A549 (cell line): Measurements from ENCODE around the gene ASCL2. TPM values are rescaled to one million over a fixed set of nuclear protein-coding genes. Genes with fewer than 3 reads are reported as not detected.

Source experiments
- ATAC-seq, 2 experiments: fragments of 200-7000 bp in 1 of 2; fragments of >200 bp in 1 of 2; cut with Nextera tagmentation in 1 of 2; cut with Tn5 transposase in 1 of 2; 3 replicates each; pipeline versions ENCODE4 v1.8.0 to v1.9.1; 2018 to 2020; ENCODE audit warnings: mild to moderate bottlenecking in 1 of 2, moderate library complexity in 1 of 2
- CTCF ChIA-PET: fragments of 300-600 bp; sonication (Branson Sonifier 250); formaldehyde crosslinking; extraction: SDS; loops from one replicate; lab custom pipeline; 2021; ENCODE audit warnings: antibody characterized with exemption, inconsistent platforms; lab: Yijun Ruan, JAX
- POLR2A ChIA-PET: fragments of 350-600 bp; formaldehyde crosslinking; extraction: SDS; loops from one replicate; lab custom pipeline; 2021; ENCODE audit warnings: antibody characterized with exemption, inconsistent platforms; lab: Yijun Ruan, JAX
- DNase-seq, 2 experiments: peaks; one replicate each; pipeline versions ENCODE4 v3.0.0 to v3.0.0-alpha.2; 2011 to 2016; ENCODE audit warnings: low read depth in 1 of 2, low spot score in 1 of 2
- FAIRE-seq: peaks from 2 replicates; lab custom pipeline; 2011; peaks lifted over from hg19 to GRCh38; lab: Jason Lieb, UNC
- H3K27ac ChIP-seq, 2 experiments: fragments of >200 bp; sonication (Bioruptor Twin); formaldehyde crosslinking; 3 replicates each; pipeline ENCODE4 v1.5.1; 2016 to 2017
- H3K4me1 ChIP-seq: fragments of >200 bp; sonication (Bioruptor Twin); formaldehyde crosslinking; 3 replicates; pipeline ENCODE4 v1.6.1; 2016
- H3K4me2 ChIP-seq: fragments of >200 bp; sonication (Bioruptor Twin); formaldehyde crosslinking; 3 replicates; pipeline ENCODE4 v1.6.1; 2016
- H3K4me3 ChIP-seq: fragments of >200 bp; sonication (Bioruptor Twin); formaldehyde crosslinking; 3 replicates; pipeline ENCODE4 v1.5.1; 2016
- H3K9me3 ChIP-seq: fragments of >200 bp; sonication (Bioruptor Twin); formaldehyde crosslinking; 3 replicates; pipeline ENCODE4 v1.6.1; 2016
- CBX2 ChIP-seq: fragments of 200-600 bp; sonication (generic); IDR thresholded peaks from 2 replicates; pipeline ENCODE4 v1.6.1; 2016; ENCODE audit warnings: low read depth, mild to moderate bottlenecking, borderline replicate concordance
- CEBPB ChIP-seq, 2 experiments: fragments of >200 bp in 1 of 2; sonication (Bioruptor Twin) in 1 of 2; formaldehyde crosslinking in 1 of 2; IDR thresholded peaks; 2 replicates each; pipeline ENCODE4 v1.6.1; 2012 to 2016
- CHD4 ChIP-seq: fragments of 200-600 bp; sonication (generic); IDR thresholded peaks from 2 replicates; pipeline ENCODE4 v1.6.1; 2016; ENCODE audit warnings: antibody characterized with exemption, mild to moderate bottlenecking, borderline replicate concordance
- E2F6 ChIP-seq: IDR thresholded peaks from 2 replicates; pipeline ENCODE4 v1.6.1; 2012; ENCODE audit warnings: low read depth, borderline replicate concordance
- ELK1 ChIP-seq: fragments of 150-350 bp; IDR thresholded peaks from 2 replicates; pipeline ENCODE4 v1.6.1; 2014; ENCODE audit warnings: low read depth, mild to moderate bottlenecking, low read length
- GATA3 ChIP-seq: IDR thresholded peaks from 2 replicates; pipeline ENCODE4 v1.6.1; 2012; ENCODE audit warnings: borderline replicate concordance
- HDAC2 ChIP-seq: fragments of 200-600 bp; sonication (generic); IDR thresholded peaks from 2 replicates; pipeline ENCODE4 v1.6.1; 2016
- HOXA7 ChIP-seq: fragments of 250-450 bp; sonication (Bioruptor Pico); IDR thresholded peaks from 2 replicates; pipeline ENCODE4 v1.5.0; 2020; ENCODE audit warnings: mild to moderate bottlenecking, moderate library complexity
- HOXB5 ChIP-seq: fragments of 250-450 bp; sonication (Bioruptor Pico); IDR thresholded peaks from 2 replicates; pipeline ENCODE4 v1.5.0; 2020; ENCODE audit warnings: mild to moderate bottlenecking, moderate library complexity
- JUN ChIP-seq, 2 experiments: fragments of >200 bp; sonication (Bioruptor Twin); formaldehyde crosslinking; IDR thresholded peaks; 2 replicates in 1 of 2; 3 replicates in 1 of 2; pipeline ENCODE4 v1.6.1; 2016 to 2017
- NR3C1 ChIP-seq: fragments of >200 bp; sonication (Bioruptor Twin); formaldehyde crosslinking; IDR thresholded peaks from 3 replicates; pipeline ENCODE4 v1.6.1; 2017
- POLR2AphosphoS2 ChIP-seq: conservative IDR thresholded peaks from 2 replicates; pipeline ENCODE4 v1.6.1; 2012; ENCODE audit warnings: low read length, improper control_type of control experiment, inconsistent platforms
- RCOR1 ChIP-seq: fragments of 150-350 bp; IDR thresholded peaks from 2 replicates; pipeline ENCODE4 v1.6.1; 2014; ENCODE audit warnings: antibody characterized with exemption, low read length, low read depth
- REST ChIP-seq: fragments of 200-600 bp; sonication (generic); IDR thresholded peaks from 2 replicates; pipeline ENCODE4 v1.6.1; 2016; ENCODE audit warnings: antibody characterized with exemption, mild to moderate bottlenecking, moderate library complexity
- USF2 ChIP-seq: fragments of 450-650 bp; IDR thresholded peaks from 2 replicates; pipeline ENCODE4 v1.6.1; 2014; ENCODE audit warnings: antibody characterized with exemption
- ZNF302 ChIP-seq: fragments of 250-450 bp; sonication (Bioruptor Pico); IDR thresholded peaks from 2 replicates; pipeline ENCODE4 v1.9.0; 2021; ENCODE audit warnings: inconsistent platforms, mild to moderate bottlenecking, moderate library complexity
- ZSCAN20 ChIP-seq: fragments of 250-450 bp; sonication (Bioruptor Pico); IDR thresholded peaks from 2 replicates; pipeline ENCODE4 v1.8.0; 2022; ENCODE audit warnings: mild to moderate bottlenecking, moderate library complexity
- WGBS: methylation state at CpG from one replicate; pipeline ENCODE4 v1.1.6; 2017; ENCODE audit errors: missing lambda C conversion rate; 5-methylcytosine and 5-hydroxymethylcytosine counted together
- polyA plus RNA-seq, 4 experiments: library from polyadenylated mRNA; depleted of rRNA in 3 of 4; stranded (reverse); fragments of >200 nt; fragmentation: RNase III in 1 of 4; extraction: RNeasy Plus Mini Kit Qiagen cat#74134 plus additional on column Dnase treatment in 1 of 4; gene quantifications; 2 replicates in 3 of 4; 3 replicates in 1 of 4; pipeline ENCODE4 v1.2.3, GENCODE V29; 2011 to 2017

Gene ASCL2
- polyA plus RNA-seq, 2 of the 4 experiments (the other 2 are of a cell fraction): not detected

GRCh38 chr11:2219318-2220017 lies 50.9 kb downstream of the ASCL2 start:
- POLR2A ChIA-PET: no interaction called here
- no peak for FAIRE-seq
- CTCF ChIA-PET: interaction anchor here (1.7 kb wide), 1 partner anchor 22 kb away, joined by 5 read pairs; no protein-coding TSS in a partner anchor

More at GRCh38 chr11:2219318-2220017, 50.9 kb downstream of the ASCL2 start:
- Histone ChIP-seq H3K4me3 (no peak overlapping the region), H3K4me1 (no peaks in the 10 kb centered on the region), H3K4me2 (no peak overlapping the region), H3K9me3 (peaks cover 13% of the 10 kb centered on the region; the same call in 1 of the 3 replicates), H3K27ac (no peak overlapping the region)
- DNase-seq (no peak), ATAC-seq (no peak)
- WGBS: 1% methylated on average over 4 of the region's 6 CpGs
- TF ChIP-seq HDAC2 (no peak), JUN (IDR thresholded peaks at IDR 0.05) (no peak), ZSCAN20 (CRISPR knock-in tag) (no peak), HOXA7 (CRISPR knock-in tag) (no peak), RCOR1 (no peak), USF2 (no peak), CBX2 (no peak), POLR2AphosphoS2 (no peak), CEBPB (IDR thresholded peaks at IDR 0.05) (no peak), ZNF302 (CRISPR knock-in tag) (no peak), E2F6 (no peak), CHD4 (no peak), ELK1 (no peak), GATA3 (no peak), NR3C1 (no peak), REST (no peak), HOXB5 (CRISPR knock-in tag) (no peak)

Other genes starting within 250 kb of the ASCL2 start
- 2.0 and 4.9 TPM in 2 replicates for gene IGF2, start 131.2 kb downstream of the ASCL2 start, polyA plus RNA-seq (2011; rRNA removed)
- 1.1 to 4.2 TPM (median 2.9 TPM) in 3 replicates for gene IGF2, start 131.2 kb downstream of the ASCL2 start, polyA plus RNA-seq (2017; fragmentation: RNase III; extraction: RNeasy Plus Mini Kit Qiagen cat#74134 plus additional on column Dnase treatment)
- gene INS, start 109.4 kb downstream of the ASCL2 start, polyA plus RNA-seq (2011; rRNA removed): not detected in 2 replicates
- not detected in 3 replicates for gene INS, start 109.4 kb downstream of the ASCL2 start, polyA plus RNA-seq (2017; fragmentation: RNase III; extraction: RNeasy Plus Mini Kit Qiagen cat#74134 plus additional on column Dnase treatment)
- gene TH, start 98.8 kb downstream of the ASCL2 start, polyA plus RNA-seq (2011; rRNA removed): not detected in 2 replicates
- gene TH, start 98.8 kb downstream of the ASCL2 start, polyA plus RNA-seq (2017; fragmentation: RNase III; extraction: RNeasy Plus Mini Kit Qiagen cat#74134 plus additional on column Dnase treatment): not detected in 3 replicates
- not detected in 2 replicates for gene C11orf21, start 31.3 kb upstream of the ASCL2 start, polyA plus RNA-seq (2011; rRNA removed)
- gene C11orf21, start 31.3 kb upstream of the ASCL2 start, polyA plus RNA-seq (2017; fragmentation: RNase III; extraction: RNeasy Plus Mini Kit Qiagen cat#74134 plus additional on column Dnase treatment): not detected in 3 replicates
- not detected in 2 replicates for gene TSPAN32, start 31.4 kb upstream of the ASCL2 start, polyA plus RNA-seq (2011; rRNA removed)
- gene TSPAN32, start 31.4 kb upstream of the ASCL2 start, polyA plus RNA-seq (2017; fragmentation: RNase III; extraction: RNeasy Plus Mini Kit Qiagen cat#74134 plus additional on column Dnase treatment): not detected in 3 replicates
- 125 and 160 TPM in 2 replicates for gene CD81, start 106.7 kb upstream of the ASCL2 start, polyA plus RNA-seq (2011; rRNA removed)
- 247 to 256 TPM (median 251 TPM) in 3 replicates for gene CD81, start 106.7 kb upstream of the ASCL2 start, polyA plus RNA-seq (2017; fragmentation: RNase III; extraction: RNeasy Plus Mini Kit Qiagen cat#74134 plus additional on column Dnase treatment)
- gene TSSC4, start 130.2 kb upstream of the ASCL2 start, polyA plus RNA-seq (2011; rRNA removed): 21.8 and 22.2 TPM in 2 replicates
- 45.1 to 45.8 TPM (median 45.5 TPM) in 3 replicates for gene TSSC4, start 130.2 kb upstream of the ASCL2 start, polyA plus RNA-seq (2017; fragmentation: RNase III; extraction: RNeasy Plus Mini Kit Qiagen cat#74134 plus additional on column Dnase treatment)
- gene TRPM5, start 173.9 kb upstream of the ASCL2 start, polyA plus RNA-seq (2011; rRNA removed): not detected in 2 replicates
- not detected in 3 replicates for gene TRPM5, start 173.9 kb upstream of the ASCL2 start, polyA plus RNA-seq (2017; fragmentation: RNase III; extraction: RNeasy Plus Mini Kit Qiagen cat#74134 plus additional on column Dnase treatment)
- 0.17 and 0.26 TPM in 2 replicates for gene KCNQ1, start 174.4 kb upstream of the ASCL2 start, polyA plus RNA-seq (2011; rRNA removed)
- gene KCNQ1, start 174.4 kb upstream of the ASCL2 start, polyA plus RNA-seq (2017; fragmentation: RNase III; extraction: RNeasy Plus Mini Kit Qiagen cat#74134 plus additional on column Dnase treatment): 0.12 to 0.14 TPM (median 0.13 TPM) in 3 replicates